GM15510 (cell line): ENCODE results near the gene CD1D.

Experiments used
- POLR2A ChIP-seq: IDR thresholded peaks from 3 replicates; pipeline ENCODE4 v1.6.1; 2011; ENCODE audit warnings: borderline replicate concordance; ENCODE audit not compliant: insufficient read length; ENCODE audit errors: extremely low read depth

Gene CD1D

GRCh38 chr1:158203693-158204457 lies 23.2 kb downstream of the CD1D start:
- TF ChIP-seq POLR2A = no peak

DNA sequence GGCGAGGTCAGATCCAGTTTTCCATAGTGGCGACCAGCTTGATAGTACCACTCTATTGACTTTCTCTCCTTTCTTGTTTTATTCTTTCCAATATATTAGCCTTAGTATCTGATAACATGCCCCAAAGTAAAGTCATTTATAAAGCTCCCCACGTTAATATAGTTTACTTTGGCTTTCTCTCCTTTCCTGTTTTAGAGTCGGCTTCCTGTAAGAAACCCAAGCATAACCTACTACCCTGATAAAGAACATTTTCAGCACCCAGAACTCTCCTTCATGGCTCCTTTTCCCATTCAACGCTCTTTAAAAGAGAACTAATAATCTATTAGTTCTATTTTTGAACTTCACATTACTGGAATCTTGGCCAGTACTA lies 23.7 kb downstream of the CD1D start:
- no peak for TF ChIP-seq POLR2A

GRCh38 chr1:158208586-158209116 lies 28.0 kb downstream of the CD1D start:
- TF ChIP-seq POLR2A = no peak

DNA sequence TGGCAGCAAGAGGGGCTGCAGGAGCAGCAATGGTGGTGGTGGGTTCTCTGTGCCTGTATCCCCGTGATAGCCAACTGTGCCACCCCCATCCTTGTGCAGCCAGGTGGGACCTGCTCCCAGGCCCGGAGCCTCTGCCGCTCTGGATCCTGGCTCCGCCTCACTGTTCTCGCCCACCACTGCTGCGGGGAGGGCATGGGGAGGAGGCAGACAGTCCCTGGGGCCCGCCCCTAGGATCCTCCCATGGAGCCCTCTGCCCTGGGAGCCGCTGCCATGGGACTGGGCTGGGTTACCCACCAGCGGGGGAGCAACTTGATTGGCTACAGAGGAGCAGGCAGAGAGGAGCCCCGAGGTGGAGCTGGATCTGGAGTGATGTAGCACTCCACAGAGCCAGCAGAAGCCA lies 31.6 kb downstream of the CD1D start:
- TF ChIP-seq POLR2A = no peak

- no peak for TF ChIP-seq POLR2A
Observed at GRCh38 chr1:158227904-158228623, 47.4 kb downstream of the CD1D start.
